Mesothelial cell of epicardium (in vitro differentiated cells): ENCODE results near the gene ZNRF3. TPM values are rescaled to one million over a fixed set of nuclear protein-coding genes. Genes with fewer than 3 reads are reported as not detected.
"Not testable (repeated sequence)": the region's sequence is repeated elsewhere in the genome, so short reads cannot be mapped to it uniquely, and the experiment has no call there.

Experiments used
- DNase-seq, 2 experiments: peaks; one replicate each; pipeline ENCODE4 v3.0.0; 2021; ENCODE audit warnings: low spot score in 2 of 2; ENCODE audit not compliant: unreplicated experiment in 2 of 2
- H3K27ac Mint-ChIP-seq: 2 replicates; pipeline ENCODE4 v1.8.0; 2021; ENCODE audit warnings: mixed read lengths
- H3K27me3 Mint-ChIP-seq: 2 replicates; pipeline ENCODE4 v1.8.0; 2021; ENCODE audit warnings: low read depth, mixed read lengths
- H3K36me3 Mint-ChIP-seq: 2 replicates; pipeline ENCODE4 v1.8.0; 2021; ENCODE audit warnings: mixed read lengths
- H3K4me1 Mint-ChIP-seq: 2 replicates; pipeline ENCODE4 v1.8.0; 2021; ENCODE audit warnings: mixed read lengths
- H3K4me3 Mint-ChIP-seq: 2 replicates; pipeline ENCODE4 v1.8.0; 2021; ENCODE audit warnings: mild to moderate bottlenecking, moderate library complexity, mixed read lengths
- H3K9me3 Mint-ChIP-seq: 2 replicates; pipeline ENCODE4 v1.8.0; 2021; ENCODE audit warnings: mixed read lengths
- total RNA-seq: library from RNA; stranded (reverse); gene quantifications from 3 replicates; pipeline ENCODE4 v1.2.1, GENCODE V29; 2021
- TF ChIP-seq, protein P1 (sequence below): fragments of 200-600 bp; sonication (generic); IDR thresholded peaks from one replicate; pipeline ENCODE4 v1.5.0; 2021; ENCODE audit warnings: antibody characterized with exemption; ENCODE audit not compliant: unreplicated experiment

ZNRF3 gene
- total RNA-seq, 1 donor from 2014 or later = 37.3 TPM

DNA sequence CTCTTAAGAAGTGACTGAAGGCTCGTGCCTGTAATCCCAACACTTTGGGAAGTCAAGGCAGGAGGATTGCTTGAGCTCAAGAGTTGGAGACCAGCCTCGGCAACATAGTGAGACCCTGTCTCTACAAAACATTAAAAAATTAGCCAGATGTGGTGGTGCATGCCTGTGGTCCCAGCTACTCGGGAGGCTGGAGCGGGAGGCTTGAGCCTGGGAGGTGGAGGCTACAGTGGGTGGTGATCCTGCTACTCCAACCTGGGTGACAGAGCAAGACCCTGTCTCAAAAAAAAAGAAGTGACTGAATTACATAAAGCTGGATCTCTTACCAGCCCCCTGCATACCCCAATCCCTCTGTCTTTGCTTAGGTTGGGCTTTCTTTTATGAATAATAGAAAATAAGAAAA, 120.2 kb downstream of the ZNRF3 start:
- Mint-ChIP-seq H3K27ac (peak overlapping the region; percentile 98), H3K36me3 (peaks cover 4% of the 10 kb centered on the region), H3K27me3 (no peaks in the 10 kb centered on the region), H3K4me1 (peaks cover 71% of the 10 kb centered on the region), H3K9me3 (no peaks in the 10 kb centered on the region), H3K4me3 (no peak overlapping the region)
- no peak for DNase-seq
- TF ChIP-seq, protein P1, sequence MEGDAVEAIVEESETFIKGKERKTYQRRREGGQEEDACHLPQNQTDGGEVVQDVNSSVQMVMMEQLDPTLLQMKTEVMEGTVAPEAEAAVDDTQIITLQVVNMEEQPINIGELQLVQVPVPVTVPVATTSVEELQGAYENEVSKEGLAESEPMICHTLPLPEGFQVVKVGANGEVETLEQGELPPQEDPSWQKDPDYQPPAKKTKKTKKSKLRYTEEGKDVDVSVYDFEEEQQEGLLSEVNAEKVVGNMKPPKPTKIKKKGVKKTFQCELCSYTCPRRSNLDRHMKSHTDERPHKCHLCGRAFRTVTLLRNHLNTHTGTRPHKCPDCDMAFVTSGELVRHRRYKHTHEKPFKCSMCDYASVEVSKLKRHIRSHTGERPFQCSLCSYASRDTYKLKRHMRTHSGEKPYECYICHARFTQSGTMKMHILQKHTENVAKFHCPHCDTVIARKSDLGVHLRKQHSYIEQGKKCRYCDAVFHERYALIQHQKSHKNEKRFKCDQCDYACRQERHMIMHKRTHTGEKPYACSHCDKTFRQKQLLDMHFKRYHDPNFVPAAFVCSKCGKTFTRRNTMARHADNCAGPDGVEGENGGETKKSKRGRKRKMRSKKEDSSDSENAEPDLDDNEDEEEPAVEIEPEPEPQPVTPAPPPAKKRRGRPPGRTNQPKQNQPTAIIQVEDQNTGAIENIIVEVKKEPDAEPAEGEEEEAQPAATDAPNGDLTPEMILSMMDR = no peak

DNA sequence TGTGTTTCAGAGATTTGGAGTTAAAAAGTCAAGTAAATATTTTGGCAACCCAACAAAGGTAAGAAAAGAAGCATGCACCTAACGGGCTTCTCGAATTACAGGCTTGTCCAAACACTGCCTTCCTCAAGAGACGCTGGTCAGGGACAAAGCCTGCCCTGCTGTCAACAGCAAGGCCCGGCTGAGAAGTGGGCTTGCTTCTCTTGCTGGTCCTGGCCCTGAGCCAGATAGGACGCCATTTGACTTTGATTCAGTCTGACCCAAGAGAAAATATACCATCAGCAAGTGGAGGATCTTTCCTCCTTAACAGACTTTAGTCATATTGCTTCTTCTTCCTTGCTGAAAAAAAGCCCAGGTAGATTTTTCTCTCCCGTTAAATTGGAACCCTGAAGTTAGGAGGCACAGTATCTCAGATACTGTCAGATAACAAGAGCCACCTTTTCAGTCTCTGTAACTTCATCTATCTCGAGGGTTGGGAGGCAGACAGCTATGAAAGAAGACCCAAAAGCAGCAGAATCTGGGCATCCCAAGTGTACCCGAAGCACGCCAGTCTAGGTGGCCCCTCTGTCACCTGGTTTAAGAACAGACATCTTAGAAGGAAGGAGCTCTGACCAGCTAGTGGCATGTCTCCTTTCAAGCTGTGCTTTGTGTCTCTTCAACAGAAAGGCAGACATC, 120.7 kb downstream of the ZNRF3 start:
- Mint-ChIP-seq H3K4me3 (no peak overlapping the region), H3K36me3 (peaks cover 4% of the 10 kb centered on the region), H3K9me3 (no peaks in the 10 kb centered on the region), H3K27me3 (no peaks in the 10 kb centered on the region), H3K27ac (peak overlapping the region; percentile 98), H3K4me1 (peaks cover 74% of the 10 kb centered on the region)
- DNase-seq = no peak
- TF ChIP-seq, protein P1 = no peak

DNA sequence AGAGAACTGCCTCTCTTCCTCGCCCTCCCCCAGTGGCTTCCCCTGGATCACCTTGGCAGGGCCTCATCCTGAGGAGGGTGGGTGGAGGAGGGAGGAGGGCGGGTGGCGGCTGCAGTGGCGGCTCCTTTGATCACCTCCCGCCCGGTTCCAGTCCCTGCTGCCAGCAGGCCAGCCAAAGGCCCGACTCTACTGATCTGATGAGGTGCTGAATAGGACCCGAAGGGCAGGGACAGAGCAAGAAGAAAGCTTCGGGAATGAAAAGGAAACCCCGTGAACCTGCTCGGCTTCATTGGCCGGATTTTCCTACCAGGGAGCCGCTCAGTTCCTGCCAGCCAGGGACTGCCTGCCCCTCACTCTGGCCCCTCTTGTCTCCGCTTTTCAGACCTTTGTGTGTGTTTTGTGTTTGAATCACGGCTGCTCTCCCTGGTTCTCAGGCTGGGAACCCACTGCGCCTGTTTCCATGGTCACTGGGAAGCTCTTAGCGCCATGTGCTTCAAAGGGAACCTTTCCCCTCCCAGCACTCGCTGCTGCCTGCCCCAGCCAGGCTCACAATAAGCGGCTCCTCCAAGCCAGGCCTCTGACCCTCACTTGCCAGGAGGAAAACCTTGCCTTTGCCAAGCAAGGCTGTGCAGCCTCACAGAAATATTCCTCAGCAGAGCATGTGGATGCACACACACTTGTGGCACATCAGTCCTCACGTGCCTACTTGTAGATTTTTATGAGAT, 121.4 kb downstream of the ZNRF3 start:
- Mint-ChIP-seq H3K4me3 (peak overlapping the region; percentile 29), H3K36me3 (peaks cover 4% of the 10 kb centered on the region), H3K27ac (peak overlapping the region; percentile 98), H3K27me3 (no peaks in the 10 kb centered on the region), H3K4me1 (peaks cover 73% of the 10 kb centered on the region), H3K9me3 (no peaks in the 10 kb centered on the region)
- DNase-seq = peak; percentile 47 to 51
- TF ChIP-seq, protein P1 = no peak

DNA sequence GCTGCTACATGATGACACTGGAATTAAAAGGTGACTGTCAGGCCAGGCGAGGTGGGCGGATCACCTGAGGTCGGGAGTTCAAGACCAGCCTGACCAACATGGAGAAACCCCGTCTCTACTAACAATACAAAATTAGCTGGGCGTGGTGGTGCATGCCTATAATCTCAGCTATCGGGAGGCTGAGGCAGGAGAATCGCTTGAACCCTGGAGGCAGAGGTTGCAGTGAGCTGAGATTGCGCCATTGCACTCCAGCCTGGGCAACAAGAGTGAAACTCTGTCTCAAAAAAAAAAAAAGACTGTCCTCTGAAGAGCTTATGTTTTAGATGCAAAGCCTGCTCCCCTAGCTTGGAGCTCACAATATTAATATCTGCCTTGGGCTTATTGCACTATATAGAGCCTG, 122.4 kb downstream of the ZNRF3 start:
- not testable (repeated sequence) for H3K27me3 Mint-ChIP-seq
- Mint-ChIP-seq H3K27ac (peak overlapping the region; percentile 98), H3K4me1 (peaks cover 71% of the 10 kb centered on the region)

DNA sequence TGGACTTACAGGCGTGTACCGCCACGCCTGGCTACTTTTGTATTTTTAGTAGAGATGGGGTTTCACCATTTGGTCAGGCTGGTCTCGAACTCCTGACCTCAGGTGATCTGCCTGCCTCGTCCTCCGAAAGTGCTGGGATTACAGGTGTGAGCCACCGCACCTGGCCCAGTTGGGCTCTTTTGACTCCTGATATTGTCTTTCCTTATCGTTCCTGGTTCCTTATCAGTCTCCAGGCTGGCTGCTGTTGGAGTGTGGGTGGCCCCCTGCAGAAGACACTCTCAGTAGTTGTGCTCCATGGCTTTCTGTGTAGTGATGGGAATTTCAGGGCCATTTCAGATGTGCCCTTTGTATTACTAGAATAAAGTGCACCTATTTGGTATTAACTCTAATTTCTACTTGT, 123.0 kb downstream of the ZNRF3 start:
- H3K4me1 Mint-ChIP-seq = peaks cover 75% of the 10 kb centered on the region
- no peaks in the 10 kb centered on the region for H3K9me3 Mint-ChIP-seq
- H3K4me3 Mint-ChIP-seq = no peak overlapping the region
- peak overlapping the region; percentile 92 for H3K27ac Mint-ChIP-seq
- no peaks in the 10 kb centered on the region for H3K27me3 Mint-ChIP-seq
- no peak for DNase-seq
- TF ChIP-seq, protein P1 = no peak
- peaks cover 2% of the 10 kb centered on the region for H3K36me3 Mint-ChIP-seq

More for the DNA sequence above, 122.4 kb downstream of the ZNRF3 start:
- not testable (repeated sequence) for DNase-seq, H3K4me3 Mint-ChIP-seq, H3K9me3 Mint-ChIP-seq, H3K36me3 Mint-ChIP-seq

DNA sequence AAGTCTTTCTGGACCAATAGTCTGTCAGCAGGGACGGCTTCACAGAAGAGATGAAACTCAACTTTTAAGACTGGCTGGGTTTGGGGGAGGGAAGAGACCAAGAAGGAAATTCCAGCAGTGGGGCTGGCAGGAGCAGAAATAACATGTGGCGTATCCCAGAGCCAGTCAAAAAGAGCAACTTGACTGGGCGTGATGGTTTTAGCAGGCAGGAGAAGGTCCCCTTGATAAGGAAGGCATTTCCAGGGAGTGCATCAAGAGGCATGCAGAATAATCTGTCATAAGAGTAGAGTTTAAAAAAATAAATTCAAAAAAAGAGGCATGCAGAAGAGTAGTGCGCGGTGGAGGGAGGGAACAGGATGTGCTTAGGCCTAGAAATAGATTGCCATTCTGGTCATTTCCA, 125.8 kb downstream of the ZNRF3 start:
- no peak overlapping the region for H3K4me3 Mint-ChIP-seq
- H3K36me3 Mint-ChIP-seq = no peaks in the 10 kb centered on the region
- no peak for DNase-seq
- TF ChIP-seq, protein P1 = no peak
- peaks cover 74% of the 10 kb centered on the region for H3K4me1 Mint-ChIP-seq
- no peaks in the 10 kb centered on the region for H3K9me3 Mint-ChIP-seq
- peak overlapping the region; percentile 65 for H3K27ac Mint-ChIP-seq
- no peaks in the 10 kb centered on the region for H3K27me3 Mint-ChIP-seq
